B cell (primary cell): Measurements from ENCODE around the gene XRCC1. TPM values are rescaled to one million over a fixed set of nuclear protein-coding genes. Genes with fewer than 3 reads are reported as not detected.
A peak's percentile ranks its signal among the peaks of the same experiment; 100 is the strongest.

Source experiments
- ATAC-seq: fragments of 200-7000 bp; cut with Tn5 transposase; one replicate; pipeline ENCODE4 v1.10.0; 2021; ENCODE audit warnings: low read depth, mild to moderate bottlenecking, moderate number of reproducible peaks, moderate library complexity
- CTCF ChIA-PET: fragments of 350-600 bp; sonication (Branson Sonifier 250); formaldehyde crosslinking; loops from one replicate; lab custom pipeline; 2021; ENCODE audit warnings: antibody characterized with exemption, inconsistent platforms; lab: Charles Lee
- POLR2A ChIA-PET: fragments of 350-600 bp; sonication (Branson Sonifier 250); formaldehyde crosslinking; loops from one replicate; lab custom pipeline; 2021; ENCODE audit warnings: antibody characterized with exemption; lab: Charles Lee
- DNase-seq: peaks from one replicate; pipeline ENCODE4 v3.0.0; 2013
- H2AFZ ChIP-seq: 2 replicates; pipeline ENCODE4 v1.6.1; 2012; ENCODE audit warnings: mild to moderate bottlenecking, low read depth, low read length; ENCODE audit not compliant: insufficient read depth, poor library complexity, severe bottlenecking
- H3K27ac ChIP-seq, 2 donors: 1 replicate in 1 of 2; 2 replicates in 1 of 2; pipeline ENCODE4 v1.5.1; 2012 to 2013; ENCODE audit warnings: low read length in 2 of 2, mild to moderate bottlenecking in 2 of 2, moderate library complexity in 1 of 2
- H3K27me3 ChIP-seq, 4 experiments: fragments of 200-600 bp in 1 of 4; sonication (generic) in 1 of 4; replicated peaks in 1 of 4; 1 replicate in 2 of 4; 2 replicates in 2 of 4; pipeline versions ENCODE4 v1.6.1 to v1.7.0; 2013 to 2016; ENCODE audit warnings: low read length in 3 of 4, mild to moderate bottlenecking in 2 of 4, mixed read lengths in 1 of 4, moderate library complexity in 1 of 4; ENCODE audit not compliant: insufficient read depth in 4 of 4, control insufficient read depth in 3 of 4; ENCODE audit errors: control extremely low read depth in 1 of 4
- H3K36me3 ChIP-seq, 2 experiments: replicated peaks in 1 of 2; 1 replicate in 1 of 2; 2 replicates in 1 of 2; pipeline versions ENCODE4 v1.6.1 to v1.7.1; 2013; ENCODE audit warnings: low read length in 1 of 2; ENCODE audit not compliant: insufficient read depth in 2 of 2, control insufficient read depth in 1 of 2; ENCODE audit errors: control extremely low read depth in 1 of 2, extremely low read depth in 1 of 2
- H3K4me1 ChIP-seq, 2 donors: fragments of 200-600 bp in 1 of 2; sonication (generic) in 1 of 2; 1 replicate in 1 of 2; 2 replicates in 1 of 2; pipeline versions ENCODE4 v1.5.1 to v1.6.1; 2013 to 2017; ENCODE audit warnings: low read length in 2 of 2; ENCODE audit not compliant: control insufficient read depth in 2 of 2, insufficient read depth in 2 of 2
- H3K4me2 ChIP-seq: replicated peaks from 2 replicates; pipeline ENCODE3; 2012; ENCODE audit warnings: mild to moderate bottlenecking, low read depth, low read length; ENCODE audit not compliant: poor library complexity, severe bottlenecking
- H3K4me3 ChIP-seq, 5 experiments: fragments of 200-600 bp in 1 of 5; sonication (generic) in 1 of 5; 1 replicate in 3 of 5; 2 replicates in 2 of 5; pipeline versions ENCODE4 v1.5.1 to v1.7.0; 2011 to 2016; ENCODE audit warnings: low read length in 4 of 5, mild to moderate bottlenecking in 4 of 5, low read depth in 2 of 5, control low read depth in 1 of 5, moderate library complexity in 1 of 5; ENCODE audit not compliant: insufficient read depth in 1 of 5; ENCODE audit errors: control extremely low read depth in 1 of 5, extremely low read depth in 1 of 5
- H3K79me2 ChIP-seq: fragments of 200-600 bp; sonication (generic); one replicate; pipeline ENCODE4 v1.6.0; 2016; ENCODE audit warnings: low read length; ENCODE audit not compliant: control insufficient read depth, insufficient read depth
- H3K9ac ChIP-seq: fragments of 200-600 bp; sonication (generic); 2 replicates; pipeline ENCODE4 v1.6.1; 2017; ENCODE audit warnings: mild to moderate bottlenecking, low read length, moderate library complexity
- H3K9me3 ChIP-seq, 3 donors: one replicate each; pipeline versions ENCODE4 v1.6.1 to v1.7.1; 2013; ENCODE audit warnings: low read length in 2 of 3; ENCODE audit not compliant: control insufficient read depth in 2 of 3, insufficient read depth in 1 of 3; ENCODE audit errors: control extremely low read depth in 1 of 3
- H4K20me1 ChIP-seq: 2 replicates; pipeline ENCODE4 v1.6.0; 2012; ENCODE audit warnings: mild to moderate bottlenecking, low read length; ENCODE audit not compliant: insufficient read depth, control insufficient read depth, poor library complexity, severe bottlenecking
- H3K27ac Mint-ChIP-seq: one replicate; pipeline ENCODE4 v1.8.0; 2021; ENCODE audit warnings: mixed read lengths
- H3K27me3 Mint-ChIP-seq: one replicate; pipeline ENCODE4 v1.8.0; 2021; ENCODE audit warnings: mixed read lengths
- H3K4me1 Mint-ChIP-seq: one replicate; pipeline ENCODE4 v1.8.0; 2021; ENCODE audit warnings: mixed read lengths
- H3K4me3 Mint-ChIP-seq: one replicate; pipeline ENCODE4 v1.8.0; 2021; ENCODE audit warnings: mixed read lengths
- H3K9me3 Mint-ChIP-seq: one replicate; pipeline ENCODE4 v1.8.0; 2022; ENCODE audit warnings: mixed read lengths; ENCODE audit not compliant: insufficient read depth
- EZH2 ChIP-seq: IDR thresholded peaks from 2 replicates; pipeline ENCODE4 v1.6.1; 2012; ENCODE audit warnings: borderline replicate concordance, low read depth, mild to moderate bottlenecking, moderate library complexity, low read length; ENCODE audit not compliant: insufficient read depth, poor library complexity, severe bottlenecking
- WGBS: methylation state at CpG from one replicate; pipeline ENCODE4 v1.1.5; 2013; ENCODE audit warnings: missing lambda C conversion rate; ENCODE audit not compliant: insufficient coverage; 5-methylcytosine and 5-hydroxymethylcytosine counted together
- intact Hi-C: fragments of 100-400 bp; cut with micrococcal nuclease; formaldehyde crosslinking; loops from one replicate; pipeline ENCODE4 v1.10.0; 2022
- polyA plus RNA-seq: library from polyadenylated mRNA; depleted of rRNA; stranded (reverse); fragments of >200 nt; gene quantifications from 2 replicates; pipeline ENCODE4 v1.2.3, GENCODE V29; 2012
- total RNA-seq, 2 donors: library from RNA; stranded (reverse); fragments of 120-200 nt in 1 of 2; gene quantifications; 1 replicate in 1 of 2; 2 replicates in 1 of 2; pipeline versions ENCODE4 v1.2.3 to v1.2.4, GENCODE V29; 2013 to 2022
- TF ChIP-seq, protein P1 (sequence below): fragments of 200-600 bp; IDR thresholded peaks from one replicate; pipeline ENCODE4 v1.8.0; 2022; ENCODE audit warnings: antibody characterized with exemption, mild to moderate bottlenecking

XRCC1 gene
- total and polyA plus RNA-seq, 2 donors (not counting 1 experiment from before 2014, with no cell fraction given): 34.6 to 38.2 TPM

DNA sequence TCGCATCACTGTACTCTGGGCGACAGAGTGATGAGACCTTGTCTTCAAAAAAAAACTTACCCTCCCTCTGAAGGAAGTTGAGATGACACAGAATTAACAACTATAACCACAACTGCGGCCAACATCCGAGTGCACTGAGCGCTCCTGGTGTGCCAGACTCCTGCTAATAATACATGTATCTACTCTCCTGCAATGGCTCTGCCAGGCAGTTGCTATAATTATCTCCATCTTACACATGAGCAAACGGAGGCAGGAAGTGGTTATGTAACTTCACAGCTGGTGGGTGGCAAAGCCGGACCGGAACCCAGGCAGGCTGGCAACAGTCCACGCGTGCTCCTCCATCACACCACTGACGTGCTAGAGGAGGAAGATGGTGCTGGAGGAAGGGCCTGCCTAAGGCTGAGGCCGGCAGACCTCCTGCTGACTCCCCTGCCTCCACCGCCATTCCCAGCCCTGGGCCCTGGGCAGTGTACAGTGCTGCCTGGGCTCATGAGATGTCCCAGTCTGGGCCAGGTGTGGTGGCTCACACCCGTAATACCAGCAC lies 12.6 kb downstream of the XRCC1 start:
- peaks cover 42 to 52% of the 10 kb centered on the region in 2 donors for H3K4me1 ChIP-seq
- peak overlapping the region in 3 of 5 experiments; percentile 7 to 45 (median 11) for H3K4me3 ChIP-seq
- peaks cover 0 to 11% (median 0%) of the 10 kb centered on the region in 3 donors for H3K9me3 ChIP-seq
- POLR2A ChIA-PET: interaction anchor here (0.6 to 1.3 kb wide), 4 partner anchors 15 to 49 kb away, joined by 3 to 7 read pairs (median 4); partner anchors contain the start of gene ZNF575
- intact Hi-C loops: loop anchor here (1.0 to 2.0 kb wide), 4 partner anchors 13 to 57 kb away; partner anchors contain the start of genes IRGQ, PINLYP, XRCC1 and ZNF428
- Mint-ChIP-seq H3K4me1 (peaks cover 56% of the 10 kb centered on the region), H3K4me3 (peak overlapping the region; percentile 68), H3K27ac (peak overlapping the region; percentile 99), H3K9me3 (no peaks in the 10 kb centered on the region), H3K27me3 (no peaks in the 10 kb centered on the region)
- DNase-seq (peak; percentile 93), ATAC-seq (peak; percentile 85)
- peak overlapping the region; percentile 38 for H3K9ac ChIP-seq
- 40% methylated on average over 1 of the region's 14 CpGs for WGBS
- peak overlapping the region; percentile 69 for H3K4me2 ChIP-seq
- CTCF ChIA-PET: interaction anchor here (1.2 to 1.5 kb wide), 2 partner anchors 9 to 12 kb away, joined by 3 to 5 read pairs; partner anchors contain the start of genes PINLYP and XRCC1
- no peak for TF ChIP-seq EZH2
- TF ChIP-seq, protein P1, sequence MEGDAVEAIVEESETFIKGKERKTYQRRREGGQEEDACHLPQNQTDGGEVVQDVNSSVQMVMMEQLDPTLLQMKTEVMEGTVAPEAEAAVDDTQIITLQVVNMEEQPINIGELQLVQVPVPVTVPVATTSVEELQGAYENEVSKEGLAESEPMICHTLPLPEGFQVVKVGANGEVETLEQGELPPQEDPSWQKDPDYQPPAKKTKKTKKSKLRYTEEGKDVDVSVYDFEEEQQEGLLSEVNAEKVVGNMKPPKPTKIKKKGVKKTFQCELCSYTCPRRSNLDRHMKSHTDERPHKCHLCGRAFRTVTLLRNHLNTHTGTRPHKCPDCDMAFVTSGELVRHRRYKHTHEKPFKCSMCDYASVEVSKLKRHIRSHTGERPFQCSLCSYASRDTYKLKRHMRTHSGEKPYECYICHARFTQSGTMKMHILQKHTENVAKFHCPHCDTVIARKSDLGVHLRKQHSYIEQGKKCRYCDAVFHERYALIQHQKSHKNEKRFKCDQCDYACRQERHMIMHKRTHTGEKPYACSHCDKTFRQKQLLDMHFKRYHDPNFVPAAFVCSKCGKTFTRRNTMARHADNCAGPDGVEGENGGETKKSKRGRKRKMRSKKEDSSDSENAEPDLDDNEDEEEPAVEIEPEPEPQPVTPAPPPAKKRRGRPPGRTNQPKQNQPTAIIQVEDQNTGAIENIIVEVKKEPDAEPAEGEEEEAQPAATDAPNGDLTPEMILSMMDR: no peak
- H3K27ac ChIP-seq: peak overlapping the region; percentile 92
- no peaks in the 10 kb centered on the region for H3K27me3 ChIP-seq
- H4K20me1 ChIP-seq: no peaks in the 10 kb centered on the region
- H3K79me2 ChIP-seq: peaks cover 21% of the 10 kb centered on the region
- H2AFZ ChIP-seq: peak overlapping the region; percentile 47
- H3K36me3 ChIP-seq: peaks cover 3 to 11% of the 10 kb centered on the region in 2 experiments

- Histone ChIP-seq H2AFZ (peak overlapping the region; percentile 47), H3K36me3 (peaks cover 3 to 12% of the 10 kb centered on the region in 2 experiments), H4K20me1 (no peaks in the 10 kb centered on the region), H3K9me3 (peaks cover 0 to 11% (median 0%) of the 10 kb centered on the region in 3 donors), H3K27me3 (no peaks in the 10 kb centered on the region), H3K4me2 (peak overlapping the region; percentile 69), H3K4me3 (peak overlapping the region in 3 of 5 experiments; percentile 7 to 45 (median 11)), H3K27ac (peak overlapping the region; percentile 92), H3K79me2 (peaks cover 25% of the 10 kb centered on the region), H3K4me1 (peaks cover 42 to 52% of the 10 kb centered on the region in 2 donors), H3K9ac (peak overlapping the region; percentile 38)
- no peak for TF ChIP-seq EZH2
- TF ChIP-seq, protein P1: no peak
- Mint-ChIP-seq H3K4me3 (peak overlapping the region; percentile 68), H3K27ac (peak overlapping the region; percentile 99), H3K4me1 (peaks cover 56% of the 10 kb centered on the region), H3K9me3 (no peaks in the 10 kb centered on the region), H3K27me3 (no peaks in the 10 kb centered on the region)
- DNase-seq (peak; percentile 67), ATAC-seq (no peak)
- intact Hi-C loops: loop anchor here (1.0 to 2.0 kb wide), 3 partner anchors 29 to 57 kb away; partner anchors contain the start of genes IRGQ, ZNF428, ZNF575 and ZNF576
- ChIA-PET CTCF (interaction anchor here (1.2 to 1.9 kb wide), 3 partner anchors 9 to 32 kb away, joined by 3 to 7 read pairs (median 5); partner anchors contain the start of genes PINLYP and XRCC1), POLR2A (interaction anchor here (0.6 to 1.3 kb wide), 2 partner anchors 15 to 44 kb away, joined by 5 to 7 read pairs; no protein-coding TSS in a partner anchor)
- no CpG with 5 or more reads among the region's 6 CpGs for WGBS
Observed at GRCh38 chr19:43562226-43562697, 13.1 kb downstream of the XRCC1 start.
